ENCODE measurements around the gene NDFIP2.

Gene NDFIP2

DNA sequence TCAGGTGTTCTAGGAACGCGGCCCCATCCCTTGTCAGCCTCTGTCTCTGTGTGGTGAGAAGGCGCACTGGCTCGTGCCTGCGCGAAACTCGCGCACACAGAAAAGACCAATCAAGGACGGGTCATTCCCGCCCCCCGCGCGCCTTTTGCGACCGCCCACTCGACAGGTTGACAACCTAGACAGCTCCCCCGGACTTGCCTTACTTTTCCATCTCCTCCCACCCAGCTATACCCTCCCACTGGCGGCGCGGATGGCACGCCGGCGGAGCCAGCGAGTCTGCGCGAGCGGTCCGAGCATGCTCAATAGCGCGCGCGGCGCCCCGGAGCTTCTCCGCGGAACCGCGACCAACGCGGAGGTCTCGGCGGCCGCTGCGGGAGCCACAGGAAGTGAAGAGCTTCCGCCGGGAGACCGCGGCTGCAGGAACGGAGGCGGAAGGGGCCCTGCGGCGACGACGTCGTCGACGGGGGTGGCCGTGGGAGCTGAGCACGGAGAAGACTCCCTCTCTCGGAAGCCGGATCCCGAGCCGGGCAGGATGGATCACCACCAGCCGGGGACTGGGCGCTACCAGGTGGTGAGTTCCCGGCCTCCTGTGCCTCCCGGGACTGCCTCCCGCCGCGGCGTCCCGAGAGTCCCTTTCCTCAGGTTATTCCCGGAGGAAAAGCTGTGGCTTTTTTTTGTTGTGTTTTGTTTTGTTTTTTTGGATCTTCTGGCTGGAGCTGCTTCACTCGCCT lies at the start of gene NDFIP2:
NDFIP2 (plus strand) TSS at position 202 of the 731 bp plus-strand sequence; CDS start at position 251, 49 bp downstream.
- Histone ChIP-seq H3K27ac (ENCODE audit: low read depth, low read length) (no peak within 1 kb of the TSS), H3K27me3 (ENCODE audit: control insufficient read depth, insufficient read depth, low read length) (no peaks in the 10 kb centered on the region), H3K36me3 (ENCODE audit: control insufficient read depth, insufficient read depth, low read length) (no peaks in the 10 kb centered on the region), H3K9ac (ENCODE audit: low read length) (peak within 1 kb of the TSS; percentile 10), H3K4me3 (ENCODE audit: low read length) (peak within 1 kb of the TSS; percentile 87), H3K4me1 (ENCODE audit: control insufficient read depth, insufficient read depth, low read length) (peaks cover 2% of the 10 kb centered on the region)

DNA sequence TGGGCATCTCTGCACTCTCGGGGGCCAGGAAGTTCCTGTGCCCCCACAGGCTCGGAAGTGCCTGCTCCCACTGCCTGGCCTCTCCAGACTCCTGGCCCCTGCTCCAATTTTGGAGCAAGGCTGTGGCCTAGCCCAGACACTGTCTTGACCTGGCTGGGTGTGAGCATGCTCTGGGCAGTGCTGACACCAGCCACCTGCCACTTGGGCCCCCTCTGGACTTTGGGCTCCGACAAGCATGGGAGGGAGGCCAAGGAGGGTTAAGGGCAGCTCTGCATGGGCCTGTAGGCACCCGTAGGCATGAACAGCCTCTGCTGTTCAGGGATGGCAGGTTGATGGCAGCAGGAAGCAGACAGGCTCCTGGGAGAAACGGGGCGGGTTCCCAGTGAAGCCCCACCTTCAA lies 48.9 kb upstream of the NDFIP2 start:
- Histone ChIP-seq H3K27ac (ENCODE audit: low read depth, low read length) (no peak overlapping the region), H3K36me3 (ENCODE audit: control insufficient read depth, insufficient read depth, low read length) (no peaks in the 10 kb centered on the region), H3K4me3 (ENCODE audit: low read length) (no peak overlapping the region)

DNA sequence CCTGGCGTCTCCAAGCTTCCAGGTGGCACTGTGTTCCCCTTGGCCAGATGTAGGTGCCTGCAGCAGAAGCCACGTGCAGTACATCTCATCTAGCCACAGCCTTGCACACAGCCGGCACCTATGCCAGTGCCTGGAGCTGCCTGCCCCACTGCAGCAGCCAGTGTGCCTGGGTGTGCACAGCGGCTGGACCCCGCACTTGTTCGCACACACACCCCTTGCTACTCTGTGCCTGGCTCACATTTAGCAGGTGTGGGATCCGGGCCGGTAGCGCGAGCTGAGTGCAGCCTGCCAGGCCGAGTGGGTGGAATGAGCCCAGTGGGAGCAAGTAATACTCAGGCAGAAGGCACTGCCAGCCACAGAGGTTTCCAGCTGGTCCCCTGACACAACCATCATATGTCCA lies 48.0 kb upstream of the NDFIP2 start:
- Histone ChIP-seq H3K36me3 (ENCODE audit: control insufficient read depth, insufficient read depth, low read length) (no peaks in the 10 kb centered on the region), H3K9ac (ENCODE audit: low read length) (no peak overlapping the region), H3K27me3 (ENCODE audit: control insufficient read depth, insufficient read depth, low read length) (no peaks in the 10 kb centered on the region), H3K27ac (ENCODE audit: low read depth, low read length) (no peak overlapping the region), H3K4me3 (ENCODE audit: low read length) (no peak overlapping the region), H3K4me1 (ENCODE audit: control insufficient read depth, insufficient read depth, low read length) (no peaks in the 10 kb centered on the region)

More for the DNA sequence above, 48.9 kb upstream of the NDFIP2 start:
- Histone ChIP-seq H3K27me3 (ENCODE audit: control insufficient read depth, insufficient read depth, low read length) (no peaks in the 10 kb centered on the region), H3K4me1 (ENCODE audit: control insufficient read depth, insufficient read depth, low read length) (no peaks in the 10 kb centered on the region), H3K9ac (ENCODE audit: low read length) (no peak overlapping the region)

DNA sequence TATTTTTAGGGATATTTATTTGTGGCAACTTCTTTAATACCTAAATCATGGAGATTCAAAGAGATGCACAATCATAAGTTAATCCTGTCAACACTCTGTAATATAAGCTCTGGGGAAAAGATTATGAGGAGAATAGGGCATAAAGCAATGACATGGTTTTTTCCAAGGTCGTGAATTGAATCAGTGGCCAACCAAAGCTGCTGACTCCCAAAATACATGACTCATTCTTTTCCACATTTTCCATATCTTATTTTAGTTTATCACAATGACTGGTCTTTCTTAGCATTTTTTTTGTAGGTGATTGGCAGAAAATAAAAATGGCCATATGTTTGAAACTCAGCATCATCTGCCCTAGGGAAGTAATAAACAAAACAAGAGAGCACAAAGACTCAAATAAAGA lies 46.4 kb upstream of the NDFIP2 start:
- Histone ChIP-seq H3K27me3 (ENCODE audit: control insufficient read depth, insufficient read depth, low read length) (no peaks in the 10 kb centered on the region), H3K9ac (ENCODE audit: low read length) (no peak overlapping the region), H3K4me1 (ENCODE audit: control insufficient read depth, insufficient read depth, low read length) (no peaks in the 10 kb centered on the region), H3K4me3 (ENCODE audit: low read length) (no peak overlapping the region), H3K36me3 (ENCODE audit: control insufficient read depth, insufficient read depth, low read length) (no peaks in the 10 kb centered on the region), H3K27ac (ENCODE audit: low read depth, low read length) (no peak overlapping the region)

DNA sequence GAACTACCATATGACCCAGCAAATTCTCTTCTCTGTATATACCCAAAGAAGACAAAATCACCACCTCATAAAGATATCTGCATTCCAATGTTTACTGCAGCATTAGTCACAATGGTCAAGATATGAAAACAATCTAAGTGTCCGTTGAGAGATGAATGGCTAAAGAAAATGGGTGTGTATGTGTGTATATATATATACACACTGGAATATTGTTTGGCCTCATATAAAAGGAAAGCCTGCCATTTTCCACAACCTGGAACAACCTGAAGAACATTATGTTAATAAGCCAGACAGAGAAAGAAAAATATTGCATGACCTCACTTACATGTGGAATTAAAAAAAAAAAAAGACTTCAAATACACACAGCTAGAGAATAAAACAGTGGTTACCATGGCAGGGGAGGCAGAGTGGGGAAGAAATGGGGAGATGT lies 45.4 kb upstream of the NDFIP2 start:
- no peak overlapping the region for H3K4me3 ChIP-seq (ENCODE audit: low read length)
- no peaks in the 10 kb centered on the region for H3K36me3 ChIP-seq (ENCODE audit: control insufficient read depth, insufficient read depth, low read length)
- no peaks in the 10 kb centered on the region for H3K27me3 ChIP-seq (ENCODE audit: control insufficient read depth, insufficient read depth, low read length)
- no peaks in the 10 kb centered on the region for H3K4me1 ChIP-seq (ENCODE audit: control insufficient read depth, insufficient read depth, low read length)
- H3K9ac ChIP-seq (ENCODE audit: low read length), result no peak overlapping the region
- no peak overlapping the region for H3K27ac ChIP-seq (ENCODE audit: low read depth, low read length)

GRCh38 chr13:79439275-79439674 lies 41.7 kb upstream of the NDFIP2 start:
- H3K4me1 ChIP-seq (ENCODE audit: control insufficient read depth, insufficient read depth, low read length), result no peaks in the 10 kb centered on the region
- no peaks in the 10 kb centered on the region for H3K36me3 ChIP-seq (ENCODE audit: control insufficient read depth, insufficient read depth, low read length)
- H3K27ac ChIP-seq (ENCODE audit: low read depth, low read length), result no peak overlapping the region
- no peak overlapping the region for H3K9ac ChIP-seq (ENCODE audit: low read length)
- H3K27me3 ChIP-seq (ENCODE audit: control insufficient read depth, insufficient read depth, low read length), result no peaks in the 10 kb centered on the region
- H3K4me3 ChIP-seq (ENCODE audit: low read length), result no peak overlapping the region

- H3K9ac ChIP-seq (ENCODE audit: low read length), result no peak overlapping the region
- H3K36me3 ChIP-seq (ENCODE audit: control insufficient read depth, insufficient read depth, low read length), result no peaks in the 10 kb centered on the region
- no peak overlapping the region for H3K27ac ChIP-seq (ENCODE audit: low read depth, low read length)
- H3K27me3 ChIP-seq (ENCODE audit: control insufficient read depth, insufficient read depth, low read length), result no peaks in the 10 kb centered on the region
- no peak overlapping the region for H3K4me3 ChIP-seq (ENCODE audit: low read length)
- H3K4me1 ChIP-seq (ENCODE audit: control insufficient read depth, insufficient read depth, low read length), result no peaks in the 10 kb centered on the region
These were observed 39.9 kb upstream of the NDFIP2 start for GRCh38 chr13:79440958-79441528.

GRCh38 chr13:79442221-79442620 lies 38.7 kb upstream of the NDFIP2 start:
- H3K9ac ChIP-seq (ENCODE audit: low read length), result no peak overlapping the region
- H3K27ac ChIP-seq (ENCODE audit: low read depth, low read length), result no peak overlapping the region
- H3K36me3 ChIP-seq (ENCODE audit: control insufficient read depth, insufficient read depth, low read length), result no peaks in the 10 kb centered on the region
- H3K4me3 ChIP-seq (ENCODE audit: low read length), result no peak overlapping the region
- no peaks in the 10 kb centered on the region for H3K27me3 ChIP-seq (ENCODE audit: control insufficient read depth, insufficient read depth, low read length)
- no peaks in the 10 kb centered on the region for H3K4me1 ChIP-seq (ENCODE audit: control insufficient read depth, insufficient read depth, low read length)

- no peaks in the 10 kb centered on the region for H3K4me1 ChIP-seq (ENCODE audit: control insufficient read depth, insufficient read depth, low read length)
- H3K9ac ChIP-seq (ENCODE audit: low read length), result no peak overlapping the region
- H3K36me3 ChIP-seq (ENCODE audit: control insufficient read depth, insufficient read depth, low read length), result no peaks in the 10 kb centered on the region
- no peak overlapping the region for H3K4me3 ChIP-seq (ENCODE audit: low read length)
- H3K27ac ChIP-seq (ENCODE audit: low read depth, low read length), result no peak overlapping the region
- H3K27me3 ChIP-seq (ENCODE audit: control insufficient read depth, insufficient read depth, low read length), result no peaks in the 10 kb centered on the region
These were observed 38.2 kb upstream of the NDFIP2 start for GRCh38 chr13:79442706-79443105.

DNA sequence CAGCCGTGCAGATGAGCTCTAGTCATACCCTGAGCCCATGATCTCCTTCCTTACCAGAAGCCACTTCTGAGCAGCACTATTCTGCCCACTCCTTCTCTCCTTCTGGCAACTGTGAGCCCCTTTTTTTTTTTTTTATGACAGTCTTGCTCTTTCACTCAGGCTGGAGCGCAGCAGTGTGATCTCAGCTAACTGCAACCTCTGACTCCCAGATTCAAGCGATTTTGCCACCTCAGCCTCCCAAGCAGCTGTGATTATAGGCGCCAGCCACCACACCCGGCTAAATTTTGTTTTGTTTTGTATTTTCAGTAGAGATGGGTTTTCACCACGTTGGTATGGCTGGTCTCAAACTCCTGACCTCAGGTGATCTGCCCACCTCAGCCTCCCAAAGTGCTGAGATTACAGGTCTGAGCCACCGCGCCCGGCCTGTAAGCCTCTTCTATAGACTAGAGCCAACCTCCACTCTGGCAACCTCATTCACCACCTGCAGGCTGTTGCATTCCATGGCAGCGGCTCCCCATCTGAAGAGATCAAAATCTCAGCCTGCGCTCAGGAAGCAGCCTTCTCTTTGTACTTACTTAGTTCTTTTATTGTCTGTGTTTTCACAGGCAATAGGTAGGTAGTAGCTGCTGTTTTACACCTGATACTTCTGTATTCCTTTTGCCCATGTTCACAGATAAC lies 34.8 kb upstream of the NDFIP2 start:
- H3K27ac ChIP-seq (ENCODE audit: low read depth, low read length), result no peak overlapping the region
- no peaks in the 10 kb centered on the region for H3K4me1 ChIP-seq (ENCODE audit: control insufficient read depth, insufficient read depth, low read length)
- H3K27me3 ChIP-seq (ENCODE audit: control insufficient read depth, insufficient read depth, low read length), result no peaks in the 10 kb centered on the region

GRCh38 chr13:79447141-79447540 lies 33.8 kb upstream of the NDFIP2 start:
- Histone ChIP-seq H3K36me3 (ENCODE audit: control insufficient read depth, insufficient read depth, low read length) (no peaks in the 10 kb centered on the region), H3K4me1 (ENCODE audit: control insufficient read depth, insufficient read depth, low read length) (no peaks in the 10 kb centered on the region), H3K27me3 (ENCODE audit: control insufficient read depth, insufficient read depth, low read length) (no peaks in the 10 kb centered on the region), H3K27ac (ENCODE audit: low read depth, low read length) (no peak overlapping the region), H3K9ac (ENCODE audit: low read length) (no peak overlapping the region), H3K4me3 (ENCODE audit: low read length) (no peak overlapping the region)

More for the DNA sequence above, 34.8 kb upstream of the NDFIP2 start:
- Histone ChIP-seq H3K4me3 (ENCODE audit: low read length) (no peak overlapping the region), H3K36me3 (ENCODE audit: control insufficient read depth, insufficient read depth, low read length) (no peaks in the 10 kb centered on the region), H3K9ac (ENCODE audit: low read length) (no peak overlapping the region)

DNA sequence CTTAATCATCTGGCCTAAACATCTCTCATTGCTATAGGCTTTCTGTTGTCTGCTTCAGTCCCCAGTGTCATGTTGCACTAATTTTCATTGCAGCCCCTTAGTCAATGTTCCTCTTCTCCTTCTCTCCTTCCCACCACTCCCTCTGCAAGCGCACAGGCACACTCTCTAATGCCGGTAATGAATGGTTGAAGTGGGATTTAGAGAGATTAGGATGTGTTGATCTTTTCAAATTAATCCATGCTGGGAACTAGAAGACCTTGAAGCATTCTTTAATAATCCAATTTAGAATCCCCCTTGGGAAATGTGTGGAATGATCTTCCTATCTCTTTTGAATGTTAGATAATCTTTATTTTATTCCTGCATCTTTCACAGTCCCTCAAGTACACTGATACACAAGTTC lies 33.2 kb upstream of the NDFIP2 start:
- Histone ChIP-seq H3K4me1 (ENCODE audit: control insufficient read depth, insufficient read depth, low read length) (no peaks in the 10 kb centered on the region), H3K27ac (ENCODE audit: low read depth, low read length) (no peak overlapping the region), H3K36me3 (ENCODE audit: control insufficient read depth, insufficient read depth, low read length) (no peaks in the 10 kb centered on the region), H3K9ac (ENCODE audit: low read length) (no peak overlapping the region), H3K4me3 (ENCODE audit: low read length) (no peak overlapping the region), H3K27me3 (ENCODE audit: control insufficient read depth, insufficient read depth, low read length) (no peaks in the 10 kb centered on the region)
